H1 (cell line): ENCODE results near the gene MMADHC. TPM values are rescaled to one million over a fixed set of nuclear protein-coding genes. Genes with fewer than 3 reads are reported as not detected.

Source experiments
- CTCF ChIA-PET: fragments of 300-600 bp; sonication (Branson Sonifier 250); formaldehyde crosslinking; loops from one replicate; lab custom pipeline; 2021; ENCODE audit not compliant: partially characterized antibody; lab: Charles Lee
- POLR2A ChIA-PET: fragments of 300-600 bp; sonication (Branson Sonifier 250); formaldehyde crosslinking; loops from one replicate; lab custom pipeline; 2021; ENCODE audit warnings: inconsistent platforms; ENCODE audit not compliant: partially characterized antibody; lab: Charles Lee
- DNase-seq, 2 experiments: peaks; one replicate each; pipeline versions ENCODE4 v3.0.0 to v3.0.0-alpha.2; 2010 to 2022; ENCODE audit warnings: low spot score in 2 of 2, low read depth in 1 of 2, mixed read lengths in 1 of 2
- FAIRE-seq: peaks from 2 replicates; lab custom pipeline; 2011; peaks lifted over from hg19 to GRCh38; lab: Jason Lieb, UNC
- H2AFZ ChIP-seq: 2 replicates; pipeline ENCODE4 v1.8.1; 2012; ENCODE audit warnings: low read length, inconsistent platforms
- H2AK5ac ChIP-seq: 2 replicates; pipeline ENCODE4 v1.6.1; 2013; ENCODE audit warnings: low read depth, low read length
- H2BK120ac ChIP-seq: replicated peaks from 2 replicates; pipeline ENCODE3; 2013; ENCODE audit warnings: low read depth, low read length, inconsistent platforms
- H2BK12ac ChIP-seq: 2 replicates; pipeline ENCODE4 v1.6.1; 2013; ENCODE audit warnings: low read depth, low read length
- H2BK15ac ChIP-seq: 2 replicates; pipeline ENCODE4 v1.6.1; 2013; ENCODE audit warnings: low read length
- H2BK20ac ChIP-seq: 2 replicates; pipeline ENCODE4 v1.6.1; 2013; ENCODE audit warnings: low read length
- H2BK5ac ChIP-seq: 2 replicates; pipeline ENCODE4 v1.6.1; 2013; ENCODE audit warnings: low read depth, low read length
- H3K14ac ChIP-seq: 2 replicates; pipeline ENCODE4 v1.6.1; 2013; ENCODE audit warnings: inconsistent platforms; ENCODE audit not compliant: insufficient read length
- H3K18ac ChIP-seq: 2 replicates; pipeline ENCODE4 v1.6.1; 2013; ENCODE audit warnings: low read length; ENCODE audit errors: extremely low read depth
- H3K23ac ChIP-seq: 2 replicates; pipeline ENCODE4 v1.6.1; 2013; ENCODE audit warnings: inconsistent platforms; ENCODE audit not compliant: insufficient read length
- H3K23me2 ChIP-seq: 2 replicates; pipeline ENCODE4 v1.6.1; 2013; ENCODE audit warnings: low read depth, low read length
- H3K27ac ChIP-seq: 2 replicates; pipeline ENCODE4 v1.6.1; 2011; ENCODE audit warnings: low read depth, low read length, inconsistent platforms
- H3K27me3 ChIP-seq, 4 experiments: replicated peaks in 1 of 4; 1 replicate in 1 of 4; 2 replicates in 3 of 4; pipeline versions ENCODE4 v1.6.1 to v1.8.1; 2011 to 2013; ENCODE audit warnings: low read length in 3 of 4, mild to moderate bottlenecking in 3 of 4, inconsistent platforms in 2 of 4, mixed read lengths in 2 of 4, moderate library complexity in 1 of 4; ENCODE audit not compliant: control insufficient read depth in 3 of 4, insufficient read depth in 3 of 4; ENCODE audit errors: extremely low read depth in 1 of 4
- H3K36me3 ChIP-seq, 4 experiments: 2 replicates each; pipeline versions ENCODE4 v1.6.1 to v1.8.1; 2011 to 2013; ENCODE audit warnings: mild to moderate bottlenecking in 4 of 4, low read length in 3 of 4, moderate library complexity in 2 of 4, control low read depth in 1 of 4, inconsistent platforms in 1 of 4; ENCODE audit not compliant: insufficient read depth in 4 of 4, control insufficient read depth in 2 of 4
- H3K4ac ChIP-seq: replicated peaks from 2 replicates; pipeline ENCODE3; 2013; ENCODE audit warnings: low read length, low read depth, mixed read lengths, inconsistent platforms; ENCODE audit not compliant: insufficient read length
- H3K4me1 ChIP-seq, 4 experiments: replicated peaks in 1 of 4; 1 replicate in 1 of 4; 2 replicates in 3 of 4; pipeline versions ENCODE4 v1.6.1 to v1.8.1; 2011 to 2013; ENCODE audit warnings: low read length in 3 of 4, inconsistent platforms in 2 of 4, mixed read lengths in 1 of 4; ENCODE audit not compliant: insufficient read depth in 4 of 4, control insufficient read depth in 3 of 4
- H3K4me2 ChIP-seq, 2 experiments: 2 replicates each; pipeline versions ENCODE4 v1.6.1 to v1.8.1; 2011 to 2013; ENCODE audit warnings: low read depth in 2 of 2, low read length in 2 of 2, control low read depth in 1 of 2, inconsistent platforms in 1 of 2, mild to moderate bottlenecking in 1 of 2; ENCODE audit not compliant: insufficient read depth in 1 of 2
- H3K4me3 ChIP-seq, 4 experiments: fragments of 200-600, 300-600 bp in 1 of 4; sonication (generic), shearing (Covaris generic), sonication (Bioruptor Twin) in 1 of 4; 2 replicates each; pipeline versions ENCODE4 v1.5.1 to v1.8.1; 2011 to 2016; ENCODE audit warnings: low read length in 4 of 4, low read depth in 3 of 4, control low read depth in 2 of 4, inconsistent platforms in 2 of 4, mild to moderate bottlenecking in 2 of 4, mixed read lengths in 1 of 4, moderate library complexity in 1 of 4; ENCODE audit not compliant: insufficient read depth in 2 of 4; ENCODE audit errors: extremely low read depth in 1 of 4
- H3K56ac ChIP-seq: replicated peaks from 2 replicates; pipeline ENCODE3; 2013; ENCODE audit warnings: low read depth, mild to moderate bottlenecking, mixed read lengths, low read length, inconsistent platforms; ENCODE audit not compliant: insufficient read length
- H3K79me1 ChIP-seq: 2 replicates; pipeline ENCODE4 v1.6.1; 2013; ENCODE audit warnings: low read depth, low read length, control low read depth
- H3K79me2 ChIP-seq, 2 experiments: 2 replicates each; pipeline versions ENCODE4 v1.6.1 to v1.8.1; 2012 to 2013; ENCODE audit warnings: low read length in 2 of 2, mild to moderate bottlenecking in 2 of 2, inconsistent platforms in 1 of 2; ENCODE audit not compliant: insufficient read depth in 2 of 2, control insufficient read depth in 1 of 2
- H3K9ac ChIP-seq, 4 experiments: replicated peaks in 1 of 4; 1 replicate in 1 of 4; 2 replicates in 3 of 4; pipeline versions ENCODE4 v1.6.1 to v1.8.1; 2011 to 2013; ENCODE audit warnings: low read depth in 3 of 4, low read length in 3 of 4, control low read depth in 2 of 4, mild to moderate bottlenecking in 2 of 4, moderate library complexity in 2 of 4, inconsistent platforms in 1 of 4; ENCODE audit errors: extremely low read depth in 1 of 4
- H3K9me3 ChIP-seq, 2 experiments: 2 replicates each; pipeline versions ENCODE4 v1.6.1 to v1.8.1; 2012 to 2013; ENCODE audit warnings: mild to moderate bottlenecking in 2 of 2, moderate library complexity in 2 of 2, control low read depth in 1 of 2, inconsistent platforms in 1 of 2, low read depth in 1 of 2, low read length in 1 of 2, mixed read lengths in 1 of 2; ENCODE audit not compliant: insufficient read depth in 2 of 2
- H4K20me1 ChIP-seq, 2 experiments: replicated peaks in 1 of 2; 2 replicates each; pipeline versions ENCODE3 to v1.8.1; 2011 to 2013; ENCODE audit warnings: inconsistent platforms in 2 of 2, low read length in 2 of 2, mild to moderate bottlenecking in 1 of 2; ENCODE audit not compliant: insufficient read depth in 2 of 2, control insufficient read depth in 1 of 2
- H4K5ac ChIP-seq: 2 replicates; pipeline ENCODE4 v1.6.1; 2013; ENCODE audit warnings: low read length, low read depth, mixed read lengths, inconsistent platforms; ENCODE audit not compliant: insufficient read length
- H4K8ac ChIP-seq: 2 replicates; pipeline ENCODE4 v1.8.0; 2013; ENCODE audit warnings: mild to moderate bottlenecking, moderate library complexity, low read length, inconsistent platforms; ENCODE audit not compliant: insufficient read depth; ENCODE audit errors: extremely low read depth
- H4K91ac ChIP-seq: replicated peaks from 2 replicates; pipeline ENCODE3; 2013; ENCODE audit warnings: low read length, mixed read lengths, inconsistent platforms; ENCODE audit not compliant: insufficient read length
- CTBP2 ChIP-seq: IDR thresholded peaks from 2 replicates; pipeline ENCODE4 v1.7.0; 2011; ENCODE audit warnings: borderline replicate concordance, mild to moderate bottlenecking, moderate library complexity, mixed read lengths, low read length; ENCODE audit not compliant: insufficient read depth, insufficient read length
- EGR1 ChIP-seq: IDR thresholded peaks from 2 replicates; pipeline ENCODE4 v1.6.1; 2011; ENCODE audit warnings: low read depth, low read length, borderline replicate concordance
- JUND ChIP-seq: IDR thresholded peaks from 2 replicates; pipeline ENCODE4 v1.6.1; 2011; ENCODE audit warnings: mild to moderate bottlenecking, improper control_type of control experiment, low read length
- SIRT6 ChIP-seq: IDR thresholded peaks from one replicate; pipeline ENCODE4 v1.7.1; 2012; ENCODE audit warnings: low read length, inconsistent platforms
- SUZ12 ChIP-seq: fragments of 200-600 bp; sonication (generic); IDR thresholded peaks from 2 replicates; pipeline ENCODE4 v1.6.1; 2012; ENCODE audit warnings: mild to moderate bottlenecking, inconsistent platforms, low read length, moderate library complexity, mixed read lengths
- ZNF274 ChIP-seq: IDR thresholded peaks from 2 replicates; pipeline ENCODE4 v1.7.0; 2012; ENCODE audit warnings: low read length, borderline replicate concordance; ENCODE audit errors: extremely low read depth
- WGBS, 2 experiments: shearing (Covaris generic) in 1 of 2; methylation state at CpG; one replicate each; pipeline versions ENCODE4 v1.1.6 to v1.1.7; 2013 to 2015; ENCODE audit warnings: low lambda C conversion rate in 2 of 2, mixed read lengths in 2 of 2, inconsistent platforms in 1 of 2, low coverage in 1 of 2, missing lambda C conversion rate in 1 of 2; ENCODE audit not compliant: insufficient replicate concordance in 2 of 2, insufficient coverage in 1 of 2, insufficient read length in 1 of 2; ENCODE audit errors: extremely low coverage in 1 of 2, missing lambda C conversion rate in 1 of 2; 5-methylcytosine and 5-hydroxymethylcytosine counted together
- polyA plus RNA-seq, 7 experiments: library from polyadenylated mRNA; depleted of rRNA in 3 of 7; stranded (reverse) in 5 of 7; unstranded in 2 of 7; fragments of >200 nt in 5 of 7; fragments of 200-250 nt in 2 of 7; gene quantifications; 1 replicate in 5 of 7; 2 replicates in 1 of 7; 4 replicates in 1 of 7; pipeline versions ENCODE4 v1.2.1 to v1.2.3, GENCODE V29; 2011 to 2013; ENCODE audit warnings: missing spikeins in 2 of 7, mixed read lengths in 2 of 7
- total RNA-seq: library from RNA; stranded (reverse); fragmentation: NEBNext Ultra II Directional; extraction: Animal tissue kit (Norgen Biotek cat#: 25700); gene quantifications from 2 replicates; pipeline ENCODE4 v1.2.1, GENCODE V29; 2021

Gene MMADHC
- total and polyA plus RNA-seq, 2 of the 8 experiments (the other 6 are each of a cell fraction or from before 2014, with no cell fraction given), result 61.1 to 130 TPM

GRCh38 chr2:149573760-149574159 lies 13.8 kb downstream of the MMADHC start:
- H3K36me3 ChIP-seq, result peaks cover 10 to 84% (median 36%) of the 10 kb centered on the region in 4 experiments; a peak in 7 of 8 replicates

More at GRCh38 chr2:149573760-149574159, 13.8 kb downstream of the MMADHC start:
- no peak overlapping the region for H3K18ac ChIP-seq
- no peak overlapping the region for H2AK5ac ChIP-seq
- no peak overlapping the region for H4K91ac ChIP-seq
- no peak overlapping the region for H2BK12ac ChIP-seq
- H2BK5ac ChIP-seq, result no peak overlapping the region
- H3K14ac ChIP-seq, result no peak overlapping the region
- no peak overlapping the region for H4K8ac ChIP-seq
- H3K9me3 ChIP-seq, result no peaks in the 10 kb centered on the region
- H3K79me1 ChIP-seq, result no peaks in the 10 kb centered on the region
- H3K79me2 ChIP-seq, result no peaks in the 10 kb centered on the region
- no peak overlapping the region for H2AFZ ChIP-seq
- H3K23me2 ChIP-seq, result no peaks in the 10 kb centered on the region
- H3K4me2 ChIP-seq, result no peak overlapping the region
- DNase-seq (no peak), FAIRE-seq (no peak)
- ChIA-PET POLR2A (no interaction called here), CTCF (interaction anchor here (0.7 to 1.4 kb wide), 4 partner anchors 200 to 557 kb away, joined by 3 read pairs; no protein-coding TSS in a partner anchor)
- no peak overlapping the region for H3K4ac ChIP-seq
- no peak overlapping the region for H3K56ac ChIP-seq
- peaks cover 0 to 1% of the 10 kb centered on the region in 2 experiments for H4K20me1 ChIP-seq
- no peak overlapping the region for H3K27ac ChIP-seq
- no peak overlapping the region for H2BK120ac ChIP-seq
- H3K23ac ChIP-seq, result no peak overlapping the region
- 90% methylated on average over 2 of the region's 2 CpGs; no CpG with 5 or more reads in 1 of the 2 experiments for WGBS, 2 experiments
- H2BK15ac ChIP-seq, result no peak overlapping the region
- no peak overlapping the region for H2BK20ac ChIP-seq
- H4K5ac ChIP-seq, result no peak overlapping the region
- no peak overlapping the region for H3K9ac ChIP-seq
- no peaks in the 10 kb centered on the region for H3K27me3 ChIP-seq
- no peaks in the 10 kb centered on the region for H3K4me1 ChIP-seq
- TF ChIP-seq EGR1, result no peak
- TF ChIP-seq JUND, result no peak
- TF ChIP-seq SIRT6, result no peak
- no peak for TF ChIP-seq CTBP2
- no peak for TF ChIP-seq SUZ12
- no peak for TF ChIP-seq ZNF274
- no peak overlapping the region for H3K4me3 ChIP-seq
